Nephron progenitor cell (in vitro differentiated cells): ENCODE results near the gene OPN1SW.

ENCODE experiments used
- DNase-seq: peaks from one replicate; pipeline ENCODE4 v3.0.0; 2021
- H3K27ac Mint-ChIP-seq: 2 replicates; pipeline ENCODE4 v1.8.0; 2021; ENCODE audit warnings: mild to moderate bottlenecking, moderate library complexity, mixed read lengths
- H3K27me3 Mint-ChIP-seq: 2 replicates; pipeline ENCODE4 v1.8.0; 2021; ENCODE audit warnings: mild to moderate bottlenecking, low read depth, mixed read lengths; ENCODE audit not compliant: poor library complexity
- H3K36me3 Mint-ChIP-seq: 2 replicates; pipeline ENCODE4 v1.8.0; 2021; ENCODE audit warnings: low read depth, mixed read lengths
- H3K4me1 Mint-ChIP-seq: 2 replicates; pipeline ENCODE4 v1.8.0; 2021; ENCODE audit warnings: mixed read lengths
- H3K4me3 Mint-ChIP-seq: 2 replicates; pipeline ENCODE4 v1.8.0; 2021; ENCODE audit warnings: mild to moderate bottlenecking, moderate library complexity, mixed read lengths
- H3K9me3 Mint-ChIP-seq: 2 replicates; pipeline ENCODE4 v1.8.0; 2021; ENCODE audit warnings: mild to moderate bottlenecking, moderate library complexity, mixed read lengths
- CTCF ChIP-seq: fragments of 200-600 bp; sonication (generic); IDR thresholded peaks from 2 replicates; pipeline ENCODE4 v1.5.0; 2021; ENCODE audit warnings: antibody characterized with exemption

OPN1SW gene

GRCh38 chr7:128741491-128741890 is 34.1 kb downstream of the OPN1SW start:
- Mint-ChIP-seq H3K9me3 (peaks cover 7% of the 10 kb centered on the region), H3K4me1 (peaks cover 42% of the 10 kb centered on the region), H3K4me3 (no peak overlapping the region), H3K36me3 (peaks cover 35% of the 10 kb centered on the region), H3K27ac (no peak overlapping the region), H3K27me3 (peaks cover 5% of the 10 kb centered on the region)
- DNase-seq, result no peak
- no peak for TF ChIP-seq CTCF

GRCh38 chr7:128740996-128741395 is 34.6 kb downstream of the OPN1SW start:
- Mint-ChIP-seq H3K4me1 (peaks cover 45% of the 10 kb centered on the region), H3K36me3 (peaks cover 30% of the 10 kb centered on the region), H3K27ac (no peak overlapping the region), H3K27me3 (peaks cover 10% of the 10 kb centered on the region), H3K4me3 (no peak overlapping the region), H3K9me3 (peaks cover 7% of the 10 kb centered on the region)
- DNase-seq, result no peak
- no peak for TF ChIP-seq CTCF

- Mint-ChIP-seq H3K27me3 (peaks cover 11% of the 10 kb centered on the region), H3K27ac (peak overlapping the region; percentile 99), H3K4me1 (peaks cover 52% of the 10 kb centered on the region), H3K36me3 (peaks cover 22% of the 10 kb centered on the region), H3K9me3 (peaks cover 4% of the 10 kb centered on the region), H3K4me3 (peak overlapping the region; percentile 96)
- no peak for TF ChIP-seq CTCF
- no peak for DNase-seq
Measured at GRCh38 chr7:128739990-128740682, 35.5 kb downstream of the OPN1SW start.

- Mint-ChIP-seq H3K4me3 (peak within 1 kb of the TSS; percentile 96), H3K9me3 (peaks cover under 1% of the 10 kb centered on the region), H3K36me3 (peaks cover 16% of the 10 kb centered on the region), H3K4me1 (peaks cover 54% of the 10 kb centered on the region), H3K27ac (peak within 1 kb of the TSS; percentile 99), H3K27me3 (peaks cover 11% of the 10 kb centered on the region)
- peak; percentile 94 for DNase-seq
- TF ChIP-seq CTCF, result no peak
Measured at GRCh38 chr7:128739048-128739962, 36.3 kb downstream of the OPN1SW start, which contains the start of gene CALU. CALU (plus strand) TSS chr7:128739359; CDS start chr7:128748584, 9,225 bp downstream.

GRCh38 chr7:128738570-128739047 is 37.0 kb downstream of the OPN1SW start:
- no peak for DNase-seq
- Mint-ChIP-seq H3K9me3 (no peaks in the 10 kb centered on the region), H3K4me1 (peaks cover 54% of the 10 kb centered on the region)

More at GRCh38 chr7:128738570-128739047, 37.0 kb downstream of the OPN1SW start:
- peaks cover 11% of the 10 kb centered on the region for H3K27me3 Mint-ChIP-seq
- H3K27ac Mint-ChIP-seq, result peak overlapping the region; percentile 82
- no peak for TF ChIP-seq CTCF
- peak overlapping the region; percentile 96 for H3K4me3 Mint-ChIP-seq
- H3K36me3 Mint-ChIP-seq, result peaks cover 9% of the 10 kb centered on the region
